ENCODE data around the gene MAGOH.

DNA sequence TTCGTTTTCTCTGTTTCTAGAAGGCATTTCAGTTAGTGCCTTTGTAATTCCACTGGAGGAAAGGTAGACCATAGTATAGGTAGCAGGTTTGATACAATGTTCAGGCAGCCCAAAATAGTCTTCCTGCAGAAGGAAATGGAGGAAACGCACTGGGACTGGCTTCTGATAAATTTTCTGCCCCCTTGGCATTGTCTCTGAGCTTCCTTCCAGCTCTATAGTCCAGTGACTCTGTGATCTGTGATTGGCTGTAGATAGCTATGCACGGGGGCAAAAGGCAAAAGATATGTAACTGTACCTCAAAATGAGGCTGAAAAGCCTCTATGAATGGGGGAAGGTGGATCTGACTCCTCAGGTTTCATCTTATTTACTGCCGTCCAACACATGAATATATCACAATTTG is 5.8 kb upstream of the MAGOH start:
- no peak for TF ChIP-seq POLR2AphosphoS5 (IDR thresholded peaks at IDR 0.05; ENCODE audit: borderline replicate concordance, low read depth, low read length)
- no peak for TF ChIP-seq EZH2 (IDR thresholded peaks at IDR 0.05)
- TF ChIP-seq FOXP2 (optimal IDR thresholded peaks at IDR 0.05; ENCODE audit: control extremely low read depth, extremely low read length, insufficient read depth) = no peak

Data from SK-N-MC (cell line).